HepG2 (cell line): ENCODE results near the gene MFAP4. TPM values are rescaled to one million over a fixed set of nuclear protein-coding genes. Genes with fewer than 3 reads are reported as not detected.

Experiments used
- DNMT1 ChIP-seq: sonication (generic); formaldehyde crosslinking; IDR thresholded peaks from 2 replicates; pipeline ENCODE4 v1.5.1; 2020; ENCODE audit warnings: mild to moderate bottlenecking, missing genetic modification reagents
- KLF9 ChIP-seq: IDR thresholded peaks from 2 replicates; pipeline ENCODE4 v1.6.1; 2016; ENCODE audit warnings: low read depth
- NR3C1 ChIP-seq: sonication (generic); formaldehyde crosslinking; IDR thresholded peaks from 2 replicates; pipeline ENCODE4 v1.4.0; 2020; ENCODE audit warnings: missing genetic modification reagents
- POGZ ChIP-seq: sonication (generic); formaldehyde crosslinking; IDR thresholded peaks from 2 replicates; pipeline ENCODE4 v1.4.0; 2020; ENCODE audit warnings: mild to moderate bottlenecking, missing genetic modification reagents
- SAFB2 ChIP-seq: sonication (generic); formaldehyde crosslinking; IDR thresholded peaks from 2 replicates; pipeline ENCODE4 v1.5.1; 2020; ENCODE audit warnings: missing genetic modification reagents, low read depth, mild to moderate bottlenecking, borderline replicate concordance
- SAP130 ChIP-seq: IDR thresholded peaks from 2 replicates; pipeline ENCODE4 v1.6.1; 2016; ENCODE audit warnings: low read depth
- ZNF160 ChIP-seq: sonication (generic); formaldehyde crosslinking; IDR thresholded peaks from 2 replicates; pipeline ENCODE4 v1.8.0; 2022; ENCODE audit warnings: mild to moderate bottlenecking, inconsistent platforms, missing genetic modification reagents
- ZNF451 ChIP-seq: sonication (generic); formaldehyde crosslinking; IDR thresholded peaks from 2 replicates; pipeline ENCODE4 v1.5.0; 2020; ENCODE audit warnings: mild to moderate bottlenecking, missing genetic modification reagents
- ZNF782 ChIP-seq: sonication (generic); formaldehyde crosslinking; IDR thresholded peaks from 2 replicates; pipeline ENCODE4 v1.4.0; 2020; ENCODE audit warnings: missing genetic modification reagents, mild to moderate bottlenecking, borderline replicate concordance
- polyA plus RNA-seq, 8 experiments: library from polyadenylated mRNA; depleted of rRNA in 3 of 8; stranded (reverse) in 7 of 8; unstranded in 1 of 8; fragments of >200 nt; fragmentation: Illumina TruSeq in 4 of 8; extraction: Trizol in 4 of 8; gene quantifications; 2 replicates each; pipeline versions ENCODE4 v1.2.1 to v1.2.3, GENCODE V29; 2011 to 2016; ENCODE audit warnings: low read depth in 4 of 8, missing spikeins in 1 of 8, mixed read lengths in 1 of 8; ENCODE audit not compliant: insufficient read depth in 1 of 8
- total RNA-seq, 5 experiments: library from RNA; depleted of rRNA; stranded (reverse); fragments of >200 nt; fragmentation: Illumina TruSeq; extraction: Trizol; gene quantifications; 2 replicates each; pipeline ENCODE4 v1.2.3, GENCODE V29; 2016; ENCODE audit warnings: low read depth in 1 of 5
- TF ChIP-seq, protein P1 (sequence below): sonication (generic); formaldehyde crosslinking; conservative IDR thresholded peaks from 2 replicates; pipeline ENCODE4 v1.8.0; 2022; ENCODE audit warnings: low read depth, missing genetic modification reagents
- TF ChIP-seq, protein P2 (sequence below): sonication (generic); formaldehyde crosslinking; IDR thresholded peaks from 2 replicates; pipeline ENCODE4 v1.8.1; 2022; ENCODE audit warnings: low read depth, mild to moderate bottlenecking, missing genetic modification reagents
- TF ChIP-seq, protein P3 (sequence below): sonication (generic); formaldehyde crosslinking; IDR thresholded peaks from 2 replicates; pipeline ENCODE4 v1.9.0; 2021; ENCODE audit warnings: mild to moderate bottlenecking, missing genetic modification reagents
- TF ChIP-seq, protein P4 (sequence below): sonication (generic); formaldehyde crosslinking; IDR thresholded peaks from 2 replicates; pipeline ENCODE4 v1.4.0; 2020; ENCODE audit warnings: mild to moderate bottlenecking, missing genetic modification reagents, borderline replicate concordance

MFAP4 gene
- total and polyA plus RNA-seq, 2 of the 13 experiments (the other 11 are each of a cell fraction or from before 2014, with no cell fraction given): 0.08 TPM; not detected in 1

DNA sequence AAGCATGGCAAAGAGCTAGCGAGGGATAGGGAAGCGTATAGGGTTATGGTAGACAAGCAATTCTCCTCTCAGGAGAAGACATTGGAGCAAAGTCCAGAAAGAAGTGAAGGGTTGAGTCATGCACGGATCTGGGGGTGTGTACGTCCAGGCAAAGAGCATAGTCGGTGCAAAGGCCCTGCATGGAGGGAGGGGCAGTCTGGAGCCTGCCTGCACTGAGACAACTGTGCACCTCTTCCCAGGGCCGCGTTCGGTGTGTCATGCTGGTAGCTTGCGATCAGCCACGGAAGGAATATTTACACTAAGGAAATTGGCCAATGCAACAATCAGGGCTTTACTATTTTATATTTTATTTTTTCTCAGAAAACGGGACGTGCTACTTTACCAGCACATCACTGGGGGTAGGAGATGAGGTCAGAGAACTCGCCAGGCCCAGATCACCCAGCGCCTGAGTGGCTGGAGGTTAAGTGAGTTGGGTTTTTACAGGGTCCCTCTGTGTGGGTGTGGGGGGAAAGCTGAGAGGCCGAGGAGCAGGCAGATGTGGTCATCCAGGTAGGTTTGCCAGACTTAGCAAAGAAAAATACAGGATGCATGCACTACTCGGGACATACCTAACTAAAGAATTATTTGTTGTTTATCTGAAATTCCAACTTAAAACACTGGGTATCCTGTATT, 17.7 kb downstream of the MFAP4 start (continued):
- TF ChIP-seq, protein P1, sequence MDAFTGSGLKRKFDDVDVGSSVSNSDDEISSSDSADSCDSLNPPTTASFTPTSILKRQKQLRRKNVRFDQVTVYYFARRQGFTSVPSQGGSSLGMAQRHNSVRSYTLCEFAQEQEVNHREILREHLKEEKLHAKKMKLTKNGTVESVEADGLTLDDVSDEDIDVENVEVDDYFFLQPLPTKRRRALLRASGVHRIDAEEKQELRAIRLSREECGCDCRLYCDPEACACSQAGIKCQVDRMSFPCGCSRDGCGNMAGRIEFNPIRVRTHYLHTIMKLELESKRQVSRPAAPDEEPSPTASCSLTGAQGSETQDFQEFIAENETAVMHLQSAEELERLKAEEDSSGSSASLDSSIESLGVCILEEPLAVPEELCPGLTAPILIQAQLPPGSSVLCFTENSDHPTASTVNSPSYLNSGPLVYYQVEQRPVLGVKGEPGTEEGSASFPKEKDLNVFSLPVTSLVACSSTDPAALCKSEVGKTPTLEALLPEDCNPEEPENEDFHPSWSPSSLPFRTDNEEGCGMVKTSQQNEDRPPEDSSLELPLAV (CRISPR knock-in tag): no peak
- TF ChIP-seq ZNF451 (CRISPR knock-in tag): no peak
- TF ChIP-seq KLF9 (CRISPR knock-in tag): no peak
- peak; percentile 55 for TF ChIP-seq SAP130 (CRISPR knock-in tag)
- TF ChIP-seq ZNF160 (CRISPR knock-in tag): no peak
- TF ChIP-seq DNMT1 (CRISPR knock-in tag): peak; percentile 67; the same call in 1 of the 2 replicates
- no peak for TF ChIP-seq ZNF782 (CRISPR knock-in tag)
- TF ChIP-seq, protein P2, sequence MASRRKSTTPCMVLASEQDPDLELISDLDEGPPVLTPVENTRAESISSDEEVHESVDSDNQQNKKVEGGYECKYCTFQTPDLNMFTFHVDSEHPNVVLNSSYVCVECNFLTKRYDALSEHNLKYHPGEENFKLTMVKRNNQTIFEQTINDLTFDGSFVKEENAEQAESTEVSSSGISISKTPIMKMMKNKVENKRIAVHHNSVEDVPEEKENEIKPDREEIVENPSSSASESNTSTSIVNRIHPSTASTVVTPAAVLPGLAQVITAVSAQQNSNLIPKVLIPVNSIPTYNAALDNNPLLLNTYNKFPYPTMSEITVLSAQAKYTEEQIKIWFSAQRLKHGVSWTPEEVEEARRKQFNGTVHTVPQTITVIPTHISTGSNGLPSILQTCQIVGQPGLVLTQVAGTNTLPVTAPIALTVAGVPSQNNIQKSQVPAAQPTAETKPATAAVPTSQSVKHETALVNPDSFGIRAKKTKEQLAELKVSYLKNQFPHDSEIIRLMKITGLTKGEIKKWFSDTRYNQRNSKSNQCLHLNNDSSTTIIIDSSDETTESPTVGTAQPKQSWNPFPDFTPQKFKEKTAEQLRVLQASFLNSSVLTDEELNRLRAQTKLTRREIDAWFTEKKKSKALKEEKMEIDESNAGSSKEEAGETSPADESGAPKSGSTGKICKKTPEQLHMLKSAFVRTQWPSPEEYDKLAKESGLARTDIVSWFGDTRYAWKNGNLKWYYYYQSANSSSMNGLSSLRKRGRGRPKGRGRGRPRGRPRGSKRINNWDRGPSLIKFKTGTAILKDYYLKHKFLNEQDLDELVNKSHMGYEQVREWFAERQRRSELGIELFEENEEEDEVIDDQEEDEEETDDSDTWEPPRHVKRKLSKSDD: no peak
- TF ChIP-seq, protein P3, sequence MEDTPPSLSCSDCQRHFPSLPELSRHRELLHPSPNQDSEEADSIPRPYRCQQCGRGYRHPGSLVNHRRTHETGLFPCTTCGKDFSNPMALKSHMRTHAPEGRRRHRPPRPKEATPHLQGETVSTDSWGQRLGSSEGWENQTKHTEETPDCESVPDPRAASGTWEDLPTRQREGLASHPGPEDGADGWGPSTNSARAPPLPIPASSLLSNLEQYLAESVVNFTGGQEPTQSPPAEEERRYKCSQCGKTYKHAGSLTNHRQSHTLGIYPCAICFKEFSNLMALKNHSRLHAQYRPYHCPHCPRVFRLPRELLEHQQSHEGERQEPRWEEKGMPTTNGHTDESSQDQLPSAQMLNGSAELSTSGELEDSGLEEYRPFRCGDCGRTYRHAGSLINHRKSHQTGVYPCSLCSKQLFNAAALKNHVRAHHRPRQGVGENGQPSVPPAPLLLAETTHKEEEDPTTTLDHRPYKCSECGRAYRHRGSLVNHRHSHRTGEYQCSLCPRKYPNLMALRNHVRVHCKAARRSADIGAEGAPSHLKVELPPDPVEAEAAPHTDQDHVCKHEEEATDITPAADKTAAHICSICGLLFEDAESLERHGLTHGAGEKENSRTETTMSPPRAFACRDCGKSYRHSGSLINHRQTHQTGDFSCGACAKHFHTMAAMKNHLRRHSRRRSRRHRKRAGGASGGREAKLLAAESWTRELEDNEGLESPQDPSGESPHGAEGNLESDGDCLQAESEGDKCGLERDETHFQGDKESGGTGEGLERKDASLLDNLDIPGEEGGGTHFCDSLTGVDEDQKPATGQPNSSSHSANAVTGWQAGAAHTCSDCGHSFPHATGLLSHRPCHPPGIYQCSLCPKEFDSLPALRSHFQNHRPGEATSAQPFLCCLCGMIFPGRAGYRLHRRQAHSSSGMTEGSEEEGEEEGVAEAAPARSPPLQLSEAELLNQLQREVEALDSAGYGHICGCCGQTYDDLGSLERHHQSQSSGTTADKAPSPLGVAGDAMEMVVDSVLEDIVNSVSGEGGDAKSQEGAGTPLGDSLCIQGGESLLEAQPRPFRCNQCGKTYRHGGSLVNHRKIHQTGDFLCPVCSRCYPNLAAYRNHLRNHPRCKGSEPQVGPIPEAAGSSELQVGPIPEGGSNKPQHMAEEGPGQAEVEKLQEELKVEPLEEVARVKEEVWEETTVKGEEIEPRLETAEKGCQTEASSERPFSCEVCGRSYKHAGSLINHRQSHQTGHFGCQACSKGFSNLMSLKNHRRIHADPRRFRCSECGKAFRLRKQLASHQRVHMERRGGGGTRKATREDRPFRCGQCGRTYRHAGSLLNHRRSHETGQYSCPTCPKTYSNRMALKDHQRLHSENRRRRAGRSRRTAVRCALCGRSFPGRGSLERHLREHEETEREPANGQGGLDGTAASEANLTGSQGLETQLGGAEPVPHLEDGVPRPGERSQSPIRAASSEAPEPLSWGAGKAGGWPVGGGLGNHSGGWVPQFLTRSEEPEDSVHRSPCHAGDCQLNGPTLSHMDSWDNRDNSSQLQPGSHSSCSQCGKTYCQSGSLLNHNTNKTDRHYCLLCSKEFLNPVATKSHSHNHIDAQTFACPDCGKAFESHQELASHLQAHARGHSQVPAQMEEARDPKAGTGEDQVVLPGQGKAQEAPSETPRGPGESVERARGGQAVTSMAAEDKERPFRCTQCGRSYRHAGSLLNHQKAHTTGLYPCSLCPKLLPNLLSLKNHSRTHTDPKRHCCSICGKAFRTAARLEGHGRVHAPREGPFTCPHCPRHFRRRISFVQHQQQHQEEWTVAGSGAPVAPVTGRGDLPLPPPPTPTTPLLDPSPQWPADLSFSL (CRISPR knock-in tag): no peak
- TF ChIP-seq POGZ (CRISPR knock-in tag): no peak
- TF ChIP-seq, protein P4, sequence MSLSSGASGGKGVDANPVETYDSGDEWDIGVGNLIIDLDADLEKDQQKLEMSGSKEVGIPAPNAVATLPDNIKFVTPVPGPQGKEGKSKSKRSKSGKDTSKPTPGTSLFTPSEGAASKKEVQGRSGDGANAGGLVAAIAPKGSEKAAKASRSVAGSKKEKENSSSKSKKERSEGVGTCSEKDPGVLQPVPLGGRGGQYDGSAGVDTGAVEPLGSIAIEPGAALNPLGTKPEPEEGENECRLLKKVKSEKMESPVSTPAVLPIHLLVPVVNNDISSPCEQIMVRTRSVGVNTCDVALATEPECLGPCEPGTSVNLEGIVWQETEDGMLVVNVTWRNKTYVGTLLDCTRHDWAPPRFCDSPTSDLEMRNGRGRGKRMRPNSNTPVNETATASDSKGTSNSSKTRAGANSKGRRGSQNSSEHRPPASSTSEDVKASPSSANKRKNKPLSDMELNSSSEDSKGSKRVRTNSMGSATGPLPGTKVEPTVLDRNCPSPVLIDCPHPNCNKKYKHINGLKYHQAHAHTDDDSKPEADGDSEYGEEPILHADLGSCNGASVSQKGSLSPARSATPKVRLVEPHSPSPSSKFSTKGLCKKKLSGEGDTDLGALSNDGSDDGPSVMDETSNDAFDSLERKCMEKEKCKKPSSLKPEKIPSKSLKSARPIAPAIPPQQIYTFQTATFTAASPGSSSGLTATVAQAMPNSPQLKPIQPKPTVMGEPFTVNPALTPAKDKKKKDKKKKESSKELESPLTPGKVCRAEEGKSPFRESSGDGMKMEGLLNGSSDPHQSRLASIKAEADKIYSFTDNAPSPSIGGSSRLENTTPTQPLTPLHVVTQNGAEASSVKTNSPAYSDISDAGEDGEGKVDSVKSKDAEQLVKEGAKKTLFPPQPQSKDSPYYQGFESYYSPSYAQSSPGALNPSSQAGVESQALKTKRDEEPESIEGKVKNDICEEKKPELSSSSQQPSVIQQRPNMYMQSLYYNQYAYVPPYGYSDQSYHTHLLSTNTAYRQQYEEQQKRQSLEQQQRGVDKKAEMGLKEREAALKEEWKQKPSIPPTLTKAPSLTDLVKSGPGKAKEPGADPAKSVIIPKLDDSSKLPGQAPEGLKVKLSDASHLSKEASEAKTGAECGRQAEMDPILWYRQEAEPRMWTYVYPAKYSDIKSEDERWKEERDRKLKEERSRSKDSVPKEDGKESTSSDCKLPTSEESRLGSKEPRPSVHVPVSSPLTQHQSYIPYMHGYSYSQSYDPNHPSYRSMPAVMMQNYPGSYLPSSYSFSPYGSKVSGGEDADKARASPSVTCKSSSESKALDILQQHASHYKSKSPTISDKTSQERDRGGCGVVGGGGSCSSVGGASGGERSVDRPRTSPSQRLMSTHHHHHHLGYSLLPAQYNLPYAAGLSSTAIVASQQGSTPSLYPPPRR (CRISPR knock-in tag): no peak
- TF ChIP-seq SAFB2 (CRISPR knock-in tag): no peak
- TF ChIP-seq NR3C1 (CRISPR knock-in tag): no peak
